ENCODE results near the gene COG5.

GRCh38 chr7:107338080-107338479, 225.6 kb downstream of the COG5 start:
- TF ChIP-seq CTCF (IDR thresholded peaks at IDR 0.05) (no peak), POLR2AphosphoS5 (IDR thresholded peaks at IDR 0.05) (no peak)

Measured in breast epithelium (tissue), 3 donors.